ENCODE data around the gene KIF20A. TPM values are rescaled to one million over a fixed set of nuclear protein-coding genes. Genes with fewer than 3 reads are reported as not detected.

Gene KIF20A
- total RNA-seq, 1 donor from 2014 or later: 8.7 TPM

DNA sequence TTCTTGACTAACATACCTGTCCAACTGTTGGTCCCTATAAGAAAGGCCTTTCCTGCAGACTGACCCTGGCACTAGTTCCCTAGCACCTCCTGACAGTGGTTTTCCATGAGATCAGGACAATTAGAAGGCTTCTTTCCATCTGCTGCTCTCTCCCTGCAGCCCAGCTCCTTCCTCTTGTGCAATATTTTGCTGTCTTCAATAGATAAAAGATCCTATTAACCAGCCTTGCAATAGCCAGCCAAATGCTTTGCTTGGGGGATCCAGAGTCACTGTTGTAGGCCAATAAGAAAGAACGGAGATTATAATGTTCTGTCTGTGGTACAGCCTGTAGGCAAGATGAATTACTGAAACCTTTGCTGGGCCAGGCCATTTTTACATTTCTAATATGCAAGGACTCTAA is 21.3 kb upstream of the KIF20A start:
- H3K4me1 Mint-ChIP-seq (ENCODE audit: low read depth, unreplicated experiment): no peaks in the 10 kb centered on the region
- H3K27me3 Mint-ChIP-seq (ENCODE audit: unreplicated experiment): no peaks in the 10 kb centered on the region
- TF ChIP-seq, protein P1, sequence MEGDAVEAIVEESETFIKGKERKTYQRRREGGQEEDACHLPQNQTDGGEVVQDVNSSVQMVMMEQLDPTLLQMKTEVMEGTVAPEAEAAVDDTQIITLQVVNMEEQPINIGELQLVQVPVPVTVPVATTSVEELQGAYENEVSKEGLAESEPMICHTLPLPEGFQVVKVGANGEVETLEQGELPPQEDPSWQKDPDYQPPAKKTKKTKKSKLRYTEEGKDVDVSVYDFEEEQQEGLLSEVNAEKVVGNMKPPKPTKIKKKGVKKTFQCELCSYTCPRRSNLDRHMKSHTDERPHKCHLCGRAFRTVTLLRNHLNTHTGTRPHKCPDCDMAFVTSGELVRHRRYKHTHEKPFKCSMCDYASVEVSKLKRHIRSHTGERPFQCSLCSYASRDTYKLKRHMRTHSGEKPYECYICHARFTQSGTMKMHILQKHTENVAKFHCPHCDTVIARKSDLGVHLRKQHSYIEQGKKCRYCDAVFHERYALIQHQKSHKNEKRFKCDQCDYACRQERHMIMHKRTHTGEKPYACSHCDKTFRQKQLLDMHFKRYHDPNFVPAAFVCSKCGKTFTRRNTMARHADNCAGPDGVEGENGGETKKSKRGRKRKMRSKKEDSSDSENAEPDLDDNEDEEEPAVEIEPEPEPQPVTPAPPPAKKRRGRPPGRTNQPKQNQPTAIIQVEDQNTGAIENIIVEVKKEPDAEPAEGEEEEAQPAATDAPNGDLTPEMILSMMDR (IDR thresholded peaks at IDR 0.05; ENCODE audit: partially characterized antibody, unreplicated experiment): no peak
- H3K27ac Mint-ChIP-seq (ENCODE audit: unreplicated experiment): no peak overlapping the region
- H3K36me3 Mint-ChIP-seq (ENCODE audit: unreplicated experiment): no peaks in the 10 kb centered on the region
- H3K4me3 Mint-ChIP-seq (ENCODE audit: unreplicated experiment): no peak overlapping the region
- no peak for DNase-seq
- H3K9me3 Mint-ChIP-seq (ENCODE audit: unreplicated experiment): no peaks in the 10 kb centered on the region

- no peaks in the 10 kb centered on the region for H3K27me3 Mint-ChIP-seq (ENCODE audit: unreplicated experiment)
- no peak for DNase-seq
- H3K4me3 Mint-ChIP-seq (ENCODE audit: unreplicated experiment): no peak overlapping the region
- no peaks in the 10 kb centered on the region for H3K9me3 Mint-ChIP-seq (ENCODE audit: unreplicated experiment)
- TF ChIP-seq, protein P1 (IDR thresholded peaks at IDR 0.05; ENCODE audit: partially characterized antibody, unreplicated experiment): no peak
- H3K36me3 Mint-ChIP-seq (ENCODE audit: unreplicated experiment): no peaks in the 10 kb centered on the region
- H3K27ac Mint-ChIP-seq (ENCODE audit: unreplicated experiment): no peak overlapping the region
- no peaks in the 10 kb centered on the region for H3K4me1 Mint-ChIP-seq (ENCODE audit: low read depth, unreplicated experiment)
These were observed 19.2 kb upstream of the KIF20A start for GRCh38 chr5:138159666-138160065.

- no peaks in the 10 kb centered on the region for H3K27me3 Mint-ChIP-seq (ENCODE audit: unreplicated experiment)
- H3K9me3 Mint-ChIP-seq (ENCODE audit: unreplicated experiment): no peaks in the 10 kb centered on the region
- DNase-seq: no peak
- no peaks in the 10 kb centered on the region for H3K4me1 Mint-ChIP-seq (ENCODE audit: low read depth, unreplicated experiment)
- no peak overlapping the region for H3K4me3 Mint-ChIP-seq (ENCODE audit: unreplicated experiment)
- no peaks in the 10 kb centered on the region for H3K36me3 Mint-ChIP-seq (ENCODE audit: unreplicated experiment)
- no peak overlapping the region for H3K27ac Mint-ChIP-seq (ENCODE audit: unreplicated experiment)
- TF ChIP-seq, protein P1 (IDR thresholded peaks at IDR 0.05; ENCODE audit: partially characterized antibody, unreplicated experiment): no peak
These were observed 18.2 kb upstream of the KIF20A start for GRCh38 chr5:138160706-138161105.

- TF ChIP-seq, protein P1 (IDR thresholded peaks at IDR 0.05; ENCODE audit: partially characterized antibody, unreplicated experiment): no peak
These were observed 15.2 kb upstream of the KIF20A start for GRCh38 chr5:138163721-138164120.

GRCh38 chr5:138169124-138169523 is 9.8 kb upstream of the KIF20A start:
- DNase-seq: no peak
- TF ChIP-seq, protein P1 (IDR thresholded peaks at IDR 0.05; ENCODE audit: partially characterized antibody, unreplicated experiment): no peak
- Mint-ChIP-seq H3K4me3 (ENCODE audit: unreplicated experiment) (no peak overlapping the region), H3K36me3 (ENCODE audit: unreplicated experiment) (no peaks in the 10 kb centered on the region), H3K4me1 (ENCODE audit: low read depth, unreplicated experiment) (no peaks in the 10 kb centered on the region), H3K27me3 (ENCODE audit: unreplicated experiment) (no peaks in the 10 kb centered on the region), H3K27ac (ENCODE audit: unreplicated experiment) (no peak overlapping the region), H3K9me3 (ENCODE audit: unreplicated experiment) (no peaks in the 10 kb centered on the region)

More at GRCh38 chr5:138163721-138164120, 15.2 kb upstream of the KIF20A start:
- DNase-seq: no peak
- Mint-ChIP-seq H3K27ac (ENCODE audit: unreplicated experiment) (no peak overlapping the region), H3K9me3 (ENCODE audit: unreplicated experiment) (no peaks in the 10 kb centered on the region), H3K4me1 (ENCODE audit: low read depth, unreplicated experiment) (no peaks in the 10 kb centered on the region), H3K27me3 (ENCODE audit: unreplicated experiment) (no peaks in the 10 kb centered on the region), H3K36me3 (ENCODE audit: unreplicated experiment) (no peaks in the 10 kb centered on the region), H3K4me3 (ENCODE audit: unreplicated experiment) (no peak overlapping the region)
